ENCODE results near the gene SRSF7.
"Not testable (repeated sequence)": the region's sequence is repeated elsewhere in the genome, so short reads cannot be mapped to it uniquely, and the experiment has no call there.

The SRSF7 gene

GRCh38 chr2:38722271-38723061, 28.7 kb downstream of the SRSF7 start:
- Histone ChIP-seq H3K4me3 (no peak overlapping the region), H3K27ac (no peak overlapping the region), H3K9ac (ENCODE audit: insufficient read length) (no peak overlapping the region), H3K36me3 (ENCODE audit: insufficient read depth, low read length) (no peaks in the 10 kb centered on the region), H3K9me3 (ENCODE audit: low read depth, low read length) (no peaks in the 10 kb centered on the region)
- DNase-seq (ENCODE audit: low read depth, low spot score) = no peak
- TF ChIP-seq FOXP2 (optimal IDR thresholded peaks at IDR 0.05; ENCODE audit: control extremely low read depth, extremely low read length, insufficient read depth) (no peak), POLR2AphosphoS5 (IDR thresholded peaks at IDR 0.05; ENCODE audit: borderline replicate concordance, low read depth, low read length) (no peak), EZH2 (IDR thresholded peaks at IDR 0.05) (no peak)

GRCh38 chr2:38720613-38721241, 30.4 kb downstream of the SRSF7 start:
- Histone ChIP-seq H3K9me3 (ENCODE audit: low read depth, low read length) (no peaks in the 10 kb centered on the region), H3K4me3 (no peak overlapping the region), H3K36me3 (ENCODE audit: insufficient read depth, low read length) (no peaks in the 10 kb centered on the region), H3K27ac (no peak overlapping the region), H3K9ac (ENCODE audit: insufficient read length) (no peak overlapping the region)
- no peak for TF ChIP-seq EZH2 (IDR thresholded peaks at IDR 0.05)
- no peak for TF ChIP-seq POLR2AphosphoS5 (IDR thresholded peaks at IDR 0.05; ENCODE audit: borderline replicate concordance, low read depth, low read length)
- TF ChIP-seq FOXP2 (optimal IDR thresholded peaks at IDR 0.05; ENCODE audit: control extremely low read depth, extremely low read length, insufficient read depth) = no peak
- DNase-seq (ENCODE audit: low read depth, low spot score) = no peak

- Histone ChIP-seq H3K9me3 (ENCODE audit: low read depth, low read length) (no peaks in the 10 kb centered on the region), H3K27ac (no peak overlapping the region), H3K36me3 (ENCODE audit: insufficient read depth, low read length) (no peaks in the 10 kb centered on the region), H3K9ac (ENCODE audit: insufficient read length) (no peak overlapping the region), H3K4me3 (no peak overlapping the region)
- no peak for DNase-seq (ENCODE audit: low read depth, low spot score)
- TF ChIP-seq EZH2 (IDR thresholded peaks at IDR 0.05) (no peak), POLR2AphosphoS5 (IDR thresholded peaks at IDR 0.05; ENCODE audit: borderline replicate concordance, low read depth, low read length) (no peak), FOXP2 (optimal IDR thresholded peaks at IDR 0.05; ENCODE audit: control extremely low read depth, extremely low read length, insufficient read depth) (no peak)
Observed at GRCh38 chr2:38719706-38720105, 31.5 kb downstream of the SRSF7 start.

GRCh38 chr2:38718601-38719000, 32.6 kb downstream of the SRSF7 start:
- no peaks in the 10 kb centered on the region for H3K9me3 ChIP-seq (ENCODE audit: low read depth, low read length)
- no peak overlapping the region for H3K27ac ChIP-seq
- no peak overlapping the region for H3K9ac ChIP-seq (ENCODE audit: insufficient read length)
- TF ChIP-seq EZH2 (IDR thresholded peaks at IDR 0.05) (no peak), FOXP2 (optimal IDR thresholded peaks at IDR 0.05; ENCODE audit: control extremely low read depth, extremely low read length, insufficient read depth) (no peak), POLR2AphosphoS5 (IDR thresholded peaks at IDR 0.05; ENCODE audit: borderline replicate concordance, low read depth, low read length) (no peak)
- no peaks in the 10 kb centered on the region for H3K36me3 ChIP-seq (ENCODE audit: insufficient read depth, low read length)
- DNase-seq (ENCODE audit: low read depth, low spot score) = no peak
- no peak overlapping the region for H3K4me3 ChIP-seq

GRCh38 chr2:38716185-38716584, 35.0 kb downstream of the SRSF7 start:
- no peak for TF ChIP-seq FOXP2 (optimal IDR thresholded peaks at IDR 0.05; ENCODE audit: control extremely low read depth, extremely low read length, insufficient read depth)
- no peak for TF ChIP-seq EZH2 (IDR thresholded peaks at IDR 0.05)
- no peak for TF ChIP-seq POLR2AphosphoS5 (IDR thresholded peaks at IDR 0.05; ENCODE audit: borderline replicate concordance, low read depth, low read length)
- Histone ChIP-seq H3K9me3 (ENCODE audit: low read depth, low read length) (no peaks in the 10 kb centered on the region), H3K9ac (ENCODE audit: insufficient read length) (no peak overlapping the region), H3K36me3 (ENCODE audit: insufficient read depth, low read length) (no peaks in the 10 kb centered on the region), H3K27ac (no peak overlapping the region), H3K4me3 (no peak overlapping the region)
- no peak for DNase-seq (ENCODE audit: low read depth, low spot score)

GRCh38 chr2:38714941-38715340, 36.2 kb downstream of the SRSF7 start:
- not testable (repeated sequence) for H3K9ac ChIP-seq (ENCODE audit: insufficient read length); DNase-seq (ENCODE audit: low read depth, low spot score); H3K4me3 ChIP-seq; H3K9me3 ChIP-seq (ENCODE audit: low read depth, low read length); H3K27ac ChIP-seq; H3K36me3 ChIP-seq (ENCODE audit: insufficient read depth, low read length)

- TF ChIP-seq FOXP2 (optimal IDR thresholded peaks at IDR 0.05; ENCODE audit: control extremely low read depth, extremely low read length, insufficient read depth) (no peak), POLR2AphosphoS5 (IDR thresholded peaks at IDR 0.05; ENCODE audit: borderline replicate concordance, low read depth, low read length) (no peak), EZH2 (IDR thresholded peaks at IDR 0.05) (no peak)
- H3K36me3 ChIP-seq (ENCODE audit: insufficient read depth, low read length) = no peaks in the 10 kb centered on the region
- no peak overlapping the region for H3K4me3 ChIP-seq
- no peak overlapping the region for H3K27ac ChIP-seq
- no peak overlapping the region for H3K9ac ChIP-seq (ENCODE audit: insufficient read length)
- H3K9me3 ChIP-seq (ENCODE audit: low read depth, low read length) = no peaks in the 10 kb centered on the region
- no peak for DNase-seq (ENCODE audit: low read depth, low spot score)
Observed at GRCh38 chr2:38713338-38713737, 37.8 kb downstream of the SRSF7 start.

- no peak overlapping the region for H3K9ac ChIP-seq (ENCODE audit: insufficient read length)
- no peak overlapping the region for H3K4me3 ChIP-seq
- no peak overlapping the region for H3K27ac ChIP-seq
- DNase-seq (ENCODE audit: low read depth, low spot score) = no peak
- no peaks in the 10 kb centered on the region for H3K9me3 ChIP-seq (ENCODE audit: low read depth, low read length)
- H3K36me3 ChIP-seq (ENCODE audit: insufficient read depth, low read length) = no peaks in the 10 kb centered on the region
- TF ChIP-seq FOXP2 (optimal IDR thresholded peaks at IDR 0.05; ENCODE audit: control extremely low read depth, extremely low read length, insufficient read depth) = no peak
- no peak for TF ChIP-seq EZH2 (IDR thresholded peaks at IDR 0.05)
- TF ChIP-seq POLR2AphosphoS5 (IDR thresholded peaks at IDR 0.05; ENCODE audit: borderline replicate concordance, low read depth, low read length) = no peak
Observed at GRCh38 chr2:38712871-38713270, 38.3 kb downstream of the SRSF7 start.
